Right renal pelvis (tissue), 4 donors: Measurements from ENCODE around the gene ARHGAP15. TPM values are rescaled to one million over a fixed set of nuclear protein-coding genes. Genes with fewer than 3 reads are reported as not detected.
A peak's percentile ranks its signal among the peaks of the same experiment; 100 is the strongest.
"Not testable (repeated sequence)": the region's sequence is repeated elsewhere in the genome, so short reads cannot be mapped to it uniquely, and the experiment has no call there.

ENCODE experiments used
- DNase-seq, 4 donors: peaks; one replicate each; pipeline ENCODE4 v3.0.0-alpha.2; 2013; ENCODE audit warnings: low read depth in 4 of 4, low spot score in 3 of 4, missing footprints in 1 of 4
- polyA plus RNA-seq, 4 donors: library from polyadenylated mRNA; unstranded; fragments of 120-200 nt; gene quantifications; one replicate each; pipeline ENCODE4 v1.2.1, GENCODE V29; 2013; ENCODE audit not compliant: insufficient read length in 4 of 4

The ARHGAP15 gene
- 1 to 10 TPM; 4.3 to 7.5 (median 6.1) TPM for polyA plus RNA-seq

GRCh38 chr2:143128681-143129580, at the start of gene ARHGAP15:
Gene ARHGAP15 (plus strand): TSS chr2:143129419.
- DNase-seq = no peak

DNA sequence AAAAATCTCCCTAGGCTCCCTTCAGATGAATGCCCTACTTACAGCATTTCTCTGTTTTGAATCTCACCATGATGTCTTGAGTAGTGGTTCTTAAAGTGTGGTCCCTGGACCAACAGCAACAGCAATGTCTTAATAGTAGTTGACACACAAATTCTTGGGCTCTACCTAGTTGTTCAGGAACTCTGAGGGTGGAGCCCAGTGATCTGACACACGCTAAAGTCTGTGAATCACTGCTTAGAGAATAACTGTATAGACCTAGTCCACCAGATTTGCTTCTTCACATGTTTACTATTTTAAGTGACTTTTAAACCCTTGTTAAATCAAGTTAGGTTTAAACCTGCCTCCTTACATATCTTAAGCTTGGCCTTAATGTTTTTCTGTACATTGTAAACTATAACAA, 47.6 kb upstream of the ARHGAP15 start:
- no peak for DNase-seq

DNA sequence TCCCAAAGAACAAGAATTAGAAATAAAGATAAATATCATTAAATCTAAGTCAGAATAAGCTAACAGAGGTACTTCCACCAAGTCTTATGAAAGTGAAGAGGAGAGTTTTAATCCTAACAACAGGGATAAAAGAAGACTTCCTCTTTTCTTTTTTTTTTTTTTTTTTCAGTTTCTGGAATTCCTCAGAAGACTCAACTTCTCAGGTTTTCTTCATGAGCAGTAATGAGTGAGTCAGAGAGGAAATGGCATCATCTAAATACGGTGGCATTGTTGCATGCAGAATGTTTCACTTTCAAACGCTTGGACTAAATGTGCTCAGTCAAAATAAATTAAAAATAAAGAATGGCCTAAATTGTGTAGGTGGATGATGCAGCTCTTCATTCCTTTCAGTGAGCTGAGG, 45.6 kb upstream of the ARHGAP15 start:
- DNase-seq = no peak

GRCh38 chr2:143084462-143084861, 44.8 kb upstream of the ARHGAP15 start:
- no peak for DNase-seq

DNA sequence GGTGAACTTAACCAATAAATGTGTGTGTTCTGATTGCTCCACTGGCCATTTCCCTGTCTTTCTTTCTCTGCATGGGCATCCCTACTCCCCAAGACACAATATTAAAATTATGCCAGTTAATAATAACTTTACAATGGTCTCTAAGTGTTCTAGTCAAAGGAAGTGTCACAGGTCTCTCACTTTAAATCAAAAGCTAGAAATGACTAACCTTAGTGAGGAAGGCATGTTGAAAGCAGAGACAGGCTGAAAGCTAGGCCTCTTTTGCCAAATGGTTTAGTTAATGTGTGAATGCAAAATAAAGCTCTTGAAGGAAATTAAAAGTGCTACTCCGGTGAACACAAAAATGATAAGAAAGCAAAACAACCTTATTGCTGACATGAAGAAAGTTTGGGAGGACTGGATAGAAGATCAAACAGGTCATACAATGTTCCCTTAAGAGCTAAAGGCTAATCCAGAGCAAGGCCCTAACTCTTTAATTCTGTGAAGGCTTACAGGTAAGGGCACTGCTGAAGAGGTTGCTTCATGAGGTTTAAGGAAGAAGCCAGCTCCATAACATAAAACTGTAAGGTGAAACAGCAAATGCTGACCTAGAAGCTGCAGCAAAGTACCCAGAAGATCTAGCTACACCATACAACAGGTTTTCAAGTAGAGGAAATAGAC, 44.0 kb upstream of the ARHGAP15 start:
- no peak for DNase-seq

DNA sequence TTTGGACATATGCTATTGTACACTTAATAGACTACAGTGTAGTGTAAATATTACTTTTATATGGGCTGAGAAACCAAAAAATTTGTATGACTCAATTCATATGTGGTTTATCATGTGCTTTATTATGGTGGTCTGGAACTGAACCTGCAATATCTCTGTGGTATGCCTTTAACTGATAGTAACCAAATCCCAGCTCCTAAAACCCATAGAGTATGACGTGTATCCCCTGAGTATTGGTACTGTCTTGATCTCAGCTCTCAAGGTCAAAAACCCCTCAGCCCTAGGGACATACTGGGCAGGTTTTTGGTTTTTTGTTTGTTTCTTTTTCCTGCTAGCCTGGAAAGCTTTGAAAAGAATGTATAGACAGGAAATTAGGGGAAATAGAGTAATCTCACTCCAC, 42.2 kb upstream of the ARHGAP15 start:
- DNase-seq = no peak

GRCh38 chr2:143088388-143088787, 40.8 kb upstream of the ARHGAP15 start:
- DNase-seq = no peak

- DNase-seq = not testable (repeated sequence)
Measured at GRCh38 chr2:143089520-143089919, 39.7 kb upstream of the ARHGAP15 start.

DNA sequence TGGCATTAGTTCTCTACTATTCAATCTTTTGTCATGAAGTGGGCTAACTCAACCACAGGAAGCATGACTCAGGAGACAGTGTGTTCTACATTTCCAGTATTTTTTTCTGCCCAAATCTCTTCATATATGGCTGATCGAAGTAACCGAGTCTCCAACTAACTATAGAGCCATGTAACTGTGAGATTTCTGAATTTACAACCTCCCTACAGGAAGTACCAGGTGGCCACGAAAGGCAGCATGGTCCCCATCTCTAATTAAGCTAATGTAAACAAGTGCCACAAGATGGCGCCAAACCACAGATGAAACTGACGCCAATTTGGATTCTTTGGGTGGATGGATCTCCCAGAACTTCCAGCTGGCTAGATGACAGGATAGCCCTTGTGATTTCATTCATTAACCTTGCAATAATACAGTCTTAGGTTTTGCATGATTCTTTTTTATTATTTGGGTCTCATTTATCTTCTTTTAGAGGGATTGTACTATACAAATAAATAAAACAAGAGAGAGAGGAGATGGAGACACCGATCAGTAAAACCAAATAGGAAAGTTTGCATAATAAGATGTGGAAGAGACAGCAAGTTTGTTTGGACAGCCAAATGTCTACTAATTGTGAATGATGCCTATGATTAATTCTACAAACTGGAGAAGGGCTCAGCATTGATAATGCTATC, 18.3 kb upstream of the ARHGAP15 start:
- DNase-seq = peak; percentile 45 to 68 (median 55)

- no peak for DNase-seq
Measured at GRCh38 chr2:143117225-143117624, 12.0 kb upstream of the ARHGAP15 start.

GRCh38 chr2:143121079-143121478, 8.1 kb upstream of the ARHGAP15 start:
- DNase-seq = no peak

DNA sequence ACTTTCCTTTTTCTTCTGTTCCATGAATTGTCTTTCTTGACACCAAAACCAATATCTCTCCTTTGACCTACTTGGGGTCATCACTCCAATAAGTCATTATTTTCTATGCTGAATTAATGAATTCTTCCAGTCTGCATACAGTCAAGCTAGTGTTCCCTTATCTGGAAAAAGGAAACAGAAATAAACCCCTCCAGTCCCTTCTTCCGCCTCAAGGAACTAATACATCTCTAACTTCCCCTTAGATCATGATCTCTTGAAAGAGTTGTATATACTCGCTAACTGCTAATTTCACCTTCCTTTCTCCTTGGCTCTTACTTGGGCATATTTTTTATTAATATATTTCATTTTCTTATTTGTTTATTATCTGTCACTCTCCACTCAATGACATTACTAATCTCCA, 7.3 kb upstream of the ARHGAP15 start:
- no peak for DNase-seq

DNA sequence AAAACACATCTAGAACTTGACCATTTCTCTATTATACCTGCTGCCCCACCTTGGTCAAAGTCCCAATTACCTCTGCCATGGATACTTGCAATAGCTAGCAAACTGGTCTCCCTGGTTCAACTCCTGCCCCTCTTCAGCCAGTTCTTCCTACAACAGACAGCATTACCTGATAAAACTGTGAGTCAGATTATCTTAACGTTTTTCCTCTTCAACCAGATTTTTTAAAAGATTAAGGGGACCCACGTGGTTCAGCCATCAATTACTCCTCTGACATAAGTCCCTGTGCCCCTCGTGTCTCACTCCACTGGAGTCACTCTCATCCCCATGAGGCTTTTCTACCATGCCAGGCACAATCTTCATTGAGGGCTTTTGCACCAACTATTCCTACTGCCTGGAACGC, 5.3 kb upstream of the ARHGAP15 start:
- no peak for DNase-seq

DNA sequence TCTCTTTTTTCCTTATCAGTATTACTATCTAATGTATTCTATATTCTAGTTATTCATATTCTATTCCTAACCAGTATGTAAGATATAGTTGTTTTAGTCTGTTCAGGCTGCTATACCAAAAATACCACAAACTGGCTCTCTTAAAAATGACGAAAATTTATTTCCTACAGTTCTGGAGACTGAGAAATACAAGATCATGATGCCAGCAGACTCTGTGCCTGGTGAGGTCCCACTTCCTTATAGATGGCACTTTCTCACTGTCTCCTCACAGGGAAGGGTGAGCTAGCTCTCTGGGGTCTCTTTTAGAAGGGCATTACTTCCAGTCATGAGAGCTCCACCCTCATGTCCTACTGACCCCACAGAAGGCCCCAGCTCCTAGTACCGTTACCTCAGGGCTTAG, 4.8 kb upstream of the ARHGAP15 start:
- DNase-seq = no peak

DNA sequence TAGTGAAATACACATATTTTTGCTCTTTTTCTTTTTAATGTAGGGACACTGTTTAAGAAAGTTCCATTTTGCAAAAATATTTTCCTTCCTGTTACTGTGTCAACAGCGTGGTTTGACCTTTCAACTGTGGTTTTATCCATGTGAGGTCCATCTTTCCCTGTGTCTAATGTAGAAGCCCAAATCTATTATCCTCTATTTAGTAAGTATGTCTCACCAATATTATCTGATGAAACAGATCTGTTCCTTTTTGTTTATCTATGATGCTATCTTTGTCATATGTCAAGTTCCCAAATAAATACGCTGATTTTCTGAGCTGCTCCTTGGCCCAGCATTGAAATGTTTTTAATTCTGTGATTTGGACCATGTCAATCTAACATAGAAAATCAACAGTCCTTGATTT, 3.5 kb upstream of the ARHGAP15 start:
- no peak for DNase-seq

DNA sequence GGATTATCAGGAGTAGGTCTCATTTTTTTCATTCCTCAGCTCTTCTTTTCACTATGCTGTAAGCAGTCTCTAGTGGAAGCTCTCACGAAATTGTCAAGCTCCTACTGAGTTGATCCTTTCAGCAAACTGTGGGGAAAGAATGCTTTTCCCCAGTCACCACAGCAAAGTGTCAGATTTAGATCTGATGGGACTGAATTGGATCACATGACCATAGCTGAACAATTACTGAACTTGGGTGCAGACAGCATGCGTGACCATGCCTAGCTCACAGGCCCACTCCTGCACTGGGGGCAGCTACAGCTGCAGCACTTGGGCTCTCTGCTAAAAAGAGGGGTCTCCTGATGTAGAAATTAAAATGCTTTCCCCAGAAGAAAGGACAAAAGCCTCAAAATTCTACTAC, 3.1 kb downstream of the ARHGAP15 start:
- no peak for DNase-seq

- no peak for DNase-seq
Measured at GRCh38 chr2:143133783-143134182, 4.6 kb downstream of the ARHGAP15 start.

DNA sequence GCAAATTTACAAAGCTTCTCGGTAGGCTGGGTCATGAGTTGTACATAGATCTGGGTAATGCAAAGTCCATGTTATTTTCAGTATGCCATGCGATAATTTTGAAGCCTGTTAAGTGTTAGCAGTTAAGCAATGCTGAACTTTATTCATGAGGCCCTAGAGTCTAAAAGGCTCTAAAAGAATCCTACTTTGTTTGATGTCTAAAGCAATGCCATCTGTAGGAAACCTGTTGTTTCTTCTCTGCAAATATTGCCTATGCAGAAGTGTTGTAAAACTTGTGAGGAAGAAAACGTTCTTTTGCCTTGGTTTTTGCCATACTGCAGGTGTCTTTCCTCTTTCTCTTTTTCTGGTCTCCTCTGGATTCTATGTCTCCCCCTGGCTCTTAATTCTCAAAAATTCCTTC, 9.1 kb downstream of the ARHGAP15 start:
- DNase-seq = no peak

DNA sequence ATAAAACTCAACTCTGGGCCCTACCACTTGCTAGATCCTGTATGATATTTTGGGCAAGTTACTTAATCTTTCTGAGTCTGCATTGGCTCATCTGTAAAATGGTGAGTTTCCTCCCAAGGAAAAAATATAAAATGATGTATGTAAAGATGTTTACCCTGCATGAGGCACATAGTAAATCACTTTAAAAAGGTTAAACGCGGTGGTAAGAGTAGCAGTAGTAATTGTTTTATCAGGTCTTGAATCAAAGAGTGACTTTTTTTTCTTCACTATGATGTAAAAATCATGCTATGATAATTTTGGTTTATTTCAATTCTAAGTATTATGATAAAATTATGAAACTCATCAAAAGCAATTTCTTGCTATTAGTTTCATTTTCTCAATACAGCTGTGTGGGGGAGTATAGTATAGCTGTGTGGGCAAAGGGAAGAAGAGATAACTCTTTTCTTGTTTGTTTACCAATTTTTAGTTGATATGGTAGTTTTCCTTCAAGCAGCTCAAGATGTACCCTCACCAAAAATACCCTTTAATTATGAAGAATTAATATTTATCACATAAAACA, 10.7 kb downstream of the ARHGAP15 start:
- no peak for DNase-seq

- no peak for DNase-seq
Measured at GRCh38 chr2:143140864-143141661, 11.8 kb downstream of the ARHGAP15 start.
